Stimulated activated CD8-positive, alpha-beta memory T cell treated with anti-CD3 and anti-CD28 coated beads, Interleukin-4, amount 100 ng/mL, for 48 hours (primary cell): ENCODE measurements around the gene ABCC6.
"Not testable (repeated sequence)": the region's sequence is repeated elsewhere in the genome, so short reads cannot be mapped to it uniquely, and the experiment has no call there.

Experiments
- DNase-seq: peaks from one replicate; pipeline ENCODE4 v3.0.0-alpha.2; 2020

The ABCC6 gene

GRCh38 chr16:16222850-16223661, at the start of gene ABCC6:
Gene ABCC6, minus strand, starts transcription at chr16:16223494. Its CDS starts 60 bp downstream, at chr16:16223434.
- not testable (repeated sequence) for DNase-seq

- not testable (repeated sequence) for DNase-seq
These were observed 49.4 kb upstream of the ABCC6 start for GRCh38 chr16:16272573-16273221.

- DNase-seq: not testable (repeated sequence)
These were observed 48.4 kb upstream of the ABCC6 start for GRCh38 chr16:16271658-16272057.

- not testable (repeated sequence) for DNase-seq
These were observed 45.0 kb upstream of the ABCC6 start for GRCh38 chr16:16268185-16268808.

GRCh38 chr16:16267708-16268107, 44.4 kb upstream of the ABCC6 start:
- not testable (repeated sequence) for DNase-seq

GRCh38 chr16:16265044-16265443, 41.8 kb upstream of the ABCC6 start:
- not testable (repeated sequence) for DNase-seq

GRCh38 chr16:16263947-16264346, 40.7 kb upstream of the ABCC6 start:
- not testable (repeated sequence) for DNase-seq

- not testable (repeated sequence) for DNase-seq
These were observed 39.8 kb upstream of the ABCC6 start for GRCh38 chr16:16262954-16263555.

GRCh38 chr16:16259971-16260370, 36.7 kb upstream of the ABCC6 start:
- not testable (repeated sequence) for DNase-seq

- not testable (repeated sequence) for DNase-seq
These were observed 35.5 kb upstream of the ABCC6 start for GRCh38 chr16:16258822-16259221.

GRCh38 chr16:16257301-16257923, 34.1 kb upstream of the ABCC6 start:
- DNase-seq: not testable (repeated sequence)

- DNase-seq: not testable (repeated sequence)
These were observed 29.1 kb upstream of the ABCC6 start for GRCh38 chr16:16252377-16252776.

GRCh38 chr16:16249621-16250330, 26.5 kb upstream of the ABCC6 start:
- DNase-seq: not testable (repeated sequence)

GRCh38 chr16:16247439-16247838, 24.1 kb upstream of the ABCC6 start:
- not testable (repeated sequence) for DNase-seq

- DNase-seq: not testable (repeated sequence)
These were observed 23.4 kb upstream of the ABCC6 start for GRCh38 chr16:16246578-16247262.

GRCh38 chr16:16243886-16244285, 20.6 kb upstream of the ABCC6 start:
- DNase-seq: not testable (repeated sequence)

GRCh38 chr16:16240667-16241066, 17.4 kb upstream of the ABCC6 start:
- not testable (repeated sequence) for DNase-seq

- not testable (repeated sequence) for DNase-seq
These were observed 14.4 kb upstream of the ABCC6 start for GRCh38 chr16:16237738-16238137.

GRCh38 chr16:16237071-16237470, 13.8 kb upstream of the ABCC6 start:
- not testable (repeated sequence) for DNase-seq

- DNase-seq: not testable (repeated sequence)
These were observed 9.4 kb upstream of the ABCC6 start for GRCh38 chr16:16232692-16233061.

GRCh38 chr16:16223662-16224241, 458 bp upstream of the ABCC6 start:
- DNase-seq: not testable (repeated sequence)
